ENCODE results near the gene LMOD1. TPM values are rescaled to one million over a fixed set of nuclear protein-coding genes. Genes with fewer than 3 reads are reported as not detected.
"Not testable (repeated sequence)": the region's sequence is repeated elsewhere in the genome, so short reads cannot be mapped to it uniquely, and the experiment has no call there.

The LMOD1 gene
- total RNA-seq, 1 donor from 2014 or later, result 0.25 TPM

DNA sequence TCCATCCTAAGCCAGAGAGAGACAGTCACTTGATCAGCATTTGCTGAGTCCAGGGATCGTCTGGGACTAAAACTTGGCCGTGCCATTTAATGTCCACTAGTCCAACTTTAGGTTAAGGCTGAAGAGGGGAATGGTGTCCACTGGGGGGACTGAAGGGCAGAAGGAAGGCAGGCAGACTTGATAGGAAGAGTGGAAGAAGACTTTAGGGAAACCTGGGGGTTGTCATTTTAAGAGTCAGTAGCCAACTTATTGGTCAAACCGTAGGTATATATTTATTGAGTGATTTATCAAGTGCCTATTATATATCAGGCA lies 1.3 kb upstream of the LMOD1 start:
- DNase-seq (ENCODE audit: low read depth), result no peak

GRCh38 chr1:201945863-201946223 lies 505 bp downstream of the LMOD1 start:
- DNase-seq (ENCODE audit: low read depth), result no peak

DNA sequence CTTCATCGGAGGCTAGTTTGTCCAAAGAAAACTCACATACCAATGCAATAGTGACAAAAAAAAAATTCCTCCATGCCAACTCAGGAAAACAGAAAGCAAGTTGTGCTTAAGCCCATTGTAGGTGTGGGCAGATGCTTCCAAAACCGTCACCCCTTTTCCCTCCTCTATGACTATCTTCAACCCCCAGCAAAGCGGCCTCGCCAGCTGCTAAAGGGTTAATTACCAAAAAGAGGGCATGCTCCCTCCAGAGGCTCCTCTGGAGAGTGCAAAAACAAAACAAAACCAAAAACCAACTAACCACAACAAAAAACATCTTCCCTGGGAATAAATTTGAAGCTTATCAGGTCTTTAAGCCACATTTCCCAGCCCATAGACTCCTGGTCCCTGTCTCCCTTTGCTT lies 1.2 kb downstream of the LMOD1 start:
- DNase-seq (ENCODE audit: low read depth), result no peak

DNA sequence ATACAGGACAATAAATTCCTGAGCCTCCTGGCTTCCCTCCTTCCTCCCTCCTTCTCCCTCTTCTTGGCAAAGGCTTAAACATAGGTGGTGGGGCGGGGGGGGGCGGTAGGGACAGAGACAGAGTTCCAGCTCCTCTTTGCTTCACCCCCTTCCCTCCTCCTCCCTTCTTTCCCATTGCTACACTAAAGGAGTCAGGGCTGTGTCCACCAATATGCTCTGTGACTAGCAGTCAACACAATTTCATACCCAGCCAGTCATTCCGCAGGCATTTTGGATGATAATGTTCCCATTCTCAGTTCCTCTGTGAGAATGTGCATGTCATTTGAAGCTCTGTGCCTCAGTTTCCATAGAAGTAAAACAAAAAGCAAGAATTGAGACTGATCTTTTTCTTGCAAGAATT lies 1.7 kb downstream of the LMOD1 start:
- DNase-seq (ENCODE audit: low read depth), result no peak

- no peak for DNase-seq (ENCODE audit: low read depth)
These were observed 2.3 kb downstream of the LMOD1 start for GRCh38 chr1:201944002-201944401.

DNA sequence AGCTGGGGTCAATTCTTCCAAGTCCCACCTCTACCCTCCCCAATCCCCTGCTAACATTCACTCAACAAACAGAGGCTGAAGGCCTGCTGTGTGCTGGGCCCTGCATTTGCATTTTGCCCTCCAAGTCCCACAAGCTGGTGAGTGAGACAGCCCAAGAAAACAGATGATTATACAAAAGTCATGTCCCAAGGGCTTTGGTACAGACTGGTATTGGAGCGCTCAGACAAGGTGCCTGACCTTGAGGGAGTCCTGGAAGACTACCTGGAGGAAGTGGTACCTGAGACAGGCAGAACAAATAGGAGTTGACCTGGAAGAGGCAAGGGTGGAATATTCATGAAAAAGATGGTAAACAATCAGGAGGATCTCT lies 4.2 kb downstream of the LMOD1 start:
- DNase-seq (ENCODE audit: low read depth), result no peak

DNA sequence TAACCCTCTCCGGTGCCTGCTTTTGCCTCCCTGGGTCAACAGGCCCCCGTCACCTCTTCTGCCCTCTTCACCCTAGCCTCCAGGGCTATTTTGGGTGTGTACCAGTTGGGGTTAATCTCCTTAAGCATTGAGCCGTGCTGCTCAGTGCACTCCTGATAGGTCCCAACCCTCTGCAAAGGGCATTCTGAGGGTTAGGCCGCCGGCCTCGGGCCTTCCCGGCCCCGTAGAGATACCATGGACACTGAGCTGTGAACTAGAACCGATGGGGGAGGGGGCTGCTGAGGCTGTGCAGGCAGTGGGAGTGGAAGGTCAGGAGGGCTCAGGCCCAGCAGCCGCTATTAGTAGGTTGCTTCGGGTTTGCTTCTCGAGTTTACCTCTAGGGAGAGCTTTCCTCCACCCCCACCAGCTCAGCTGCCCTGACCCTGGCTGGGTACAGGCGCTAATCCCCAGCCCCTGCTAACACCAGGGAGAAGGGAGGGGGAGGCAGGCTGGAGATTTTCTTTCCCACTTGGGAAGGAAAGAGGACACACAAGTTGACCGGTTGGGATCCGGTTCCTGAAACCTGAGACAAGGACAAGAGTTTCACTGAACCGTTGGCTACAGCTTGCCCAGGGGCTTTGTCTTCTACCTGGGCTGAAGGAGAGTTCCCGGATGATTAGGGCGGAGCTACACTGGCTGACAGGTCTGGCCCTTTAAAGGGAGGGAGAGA lies 4.8 kb downstream of the LMOD1 start:
- DNase-seq (ENCODE audit: low read depth), result peak; percentile 35

GRCh38 chr1:201940316-201940715 lies 6.0 kb downstream of the LMOD1 start:
- not testable (repeated sequence) for DNase-seq (ENCODE audit: low read depth)

- no peak for DNase-seq (ENCODE audit: low read depth)
These were observed 6.8 kb downstream of the LMOD1 start for GRCh38 chr1:201939574-201939973.

GRCh38 chr1:201939148-201939547 lies 7.2 kb downstream of the LMOD1 start:
- DNase-seq (ENCODE audit: low read depth), result no peak

- no peak for DNase-seq (ENCODE audit: low read depth)
These were observed 7.8 kb downstream of the LMOD1 start for GRCh38 chr1:201938440-201939035.

DNA sequence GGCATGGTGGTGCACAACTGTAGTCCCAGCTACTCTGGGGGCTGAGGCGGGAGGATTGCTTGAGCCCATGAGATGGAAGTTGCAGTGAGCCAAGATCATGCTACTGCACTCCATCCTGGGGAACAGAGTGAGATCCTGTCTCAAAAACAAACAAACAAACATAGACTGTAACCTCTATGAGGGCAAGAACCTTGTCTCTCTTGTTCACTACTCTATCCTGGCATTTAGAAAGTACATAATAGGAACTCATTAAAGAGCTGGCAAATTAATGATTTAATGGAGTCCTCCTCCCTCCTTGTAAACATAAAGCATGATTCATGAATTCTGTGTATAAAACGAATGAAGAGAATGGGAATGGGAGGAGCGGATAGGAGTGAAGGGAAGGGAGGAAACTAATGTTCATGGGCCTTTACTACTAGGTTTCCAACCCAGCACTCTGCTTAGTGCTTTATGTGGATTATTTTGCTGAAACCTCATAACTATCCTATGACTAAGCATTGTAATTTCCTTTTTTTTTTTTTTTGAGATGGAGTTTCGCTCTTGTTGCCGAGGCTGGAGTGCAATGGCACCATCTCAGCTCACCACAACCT lies 8.6 kb downstream of the LMOD1 start:
- peak; percentile 75 for DNase-seq (ENCODE audit: low read depth)

DNA sequence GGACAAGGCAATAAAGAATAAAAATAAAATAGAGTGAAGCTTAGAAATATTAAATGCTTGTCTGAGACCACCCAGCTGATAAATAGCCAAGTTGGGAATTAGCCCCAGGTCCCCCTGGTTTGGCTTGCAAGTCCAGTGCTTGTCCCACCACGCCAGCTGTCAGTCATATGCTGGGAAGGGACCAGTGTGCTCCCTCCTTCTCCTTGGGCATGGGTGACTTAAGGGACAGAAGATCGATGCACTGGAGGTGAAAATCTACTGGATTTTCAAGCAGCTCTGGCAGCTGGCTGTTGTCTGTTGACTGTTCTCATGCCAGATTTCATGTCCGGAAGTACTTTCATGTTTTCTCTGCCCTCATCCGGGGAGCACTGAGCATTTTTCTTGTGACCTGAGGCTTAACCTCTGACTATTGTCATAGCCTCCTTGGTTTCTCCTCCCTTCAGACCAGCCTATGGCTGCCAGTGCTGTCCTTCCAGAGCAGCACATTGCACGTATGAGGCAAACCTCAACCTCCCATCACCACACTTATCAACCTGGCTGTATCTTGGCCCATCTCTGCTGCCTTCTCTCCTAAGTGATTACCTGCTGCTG lies 12.4 kb downstream of the LMOD1 start:
- no peak for DNase-seq (ENCODE audit: low read depth)

DNA sequence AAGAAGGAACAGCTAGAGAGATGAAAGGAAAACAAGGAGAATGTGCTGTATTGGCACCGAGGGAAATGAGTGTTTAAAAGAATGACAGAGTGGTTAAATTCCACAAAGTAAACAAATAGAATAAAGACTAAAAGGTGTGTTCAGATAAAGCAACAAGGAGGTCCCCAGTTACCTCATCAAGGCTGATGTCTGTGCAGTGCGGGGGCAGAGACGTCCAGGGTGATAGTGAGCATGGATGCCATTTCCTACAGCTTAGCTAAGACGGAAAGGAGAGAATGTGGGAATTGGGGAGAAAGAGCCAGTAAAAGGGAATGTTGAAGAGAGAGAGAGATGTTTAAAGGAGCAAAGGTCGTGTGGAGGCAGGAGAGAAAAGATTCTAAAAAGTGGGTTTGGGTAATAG lies 15.5 kb downstream of the LMOD1 start:
- DNase-seq (ENCODE audit: low read depth), result no peak

DNA sequence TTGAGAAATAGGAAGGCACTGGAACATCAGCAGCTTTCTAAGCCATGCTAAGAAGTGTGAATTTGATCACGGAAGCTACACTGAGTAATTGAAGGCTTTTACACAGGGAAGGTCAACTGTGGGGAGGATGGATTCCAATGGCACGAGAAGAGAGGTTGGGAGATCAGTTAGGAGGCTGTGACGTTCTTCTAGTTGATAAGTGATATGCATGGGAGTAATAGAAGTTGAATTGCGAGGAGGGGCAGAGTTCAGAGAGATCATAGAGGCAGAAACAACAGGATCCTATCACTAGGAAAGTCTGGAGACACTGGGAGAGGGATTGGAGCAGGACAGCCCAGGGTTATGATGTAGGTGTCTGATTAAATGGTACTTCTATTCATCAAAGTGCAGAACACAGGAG lies 16.2 kb downstream of the LMOD1 start:
- DNase-seq (ENCODE audit: low read depth), result no peak

DNA sequence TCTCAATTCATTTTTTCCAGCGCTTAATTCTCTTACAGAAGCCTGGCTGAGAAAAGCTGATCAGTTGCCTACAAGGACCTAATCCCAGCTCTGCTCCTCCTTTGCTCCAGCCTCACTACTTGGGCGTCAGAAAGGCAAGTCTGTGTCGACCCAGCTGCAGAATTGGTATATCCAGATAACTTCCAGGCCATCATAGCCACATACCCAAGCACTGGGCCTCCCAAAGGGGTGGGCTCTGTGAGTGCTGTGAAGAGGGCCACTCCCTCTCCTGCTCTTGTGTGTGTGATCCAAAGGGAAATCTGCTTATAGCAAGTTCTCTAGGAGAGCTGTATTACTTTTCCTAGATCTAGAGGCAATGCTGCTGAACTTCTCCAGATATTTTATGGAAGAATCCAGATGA lies 18.1 kb downstream of the LMOD1 start:
- DNase-seq (ENCODE audit: low read depth), result no peak

GRCh38 chr1:201925981-201926645 lies 20.2 kb downstream of the LMOD1 start:
- no peak for DNase-seq (ENCODE audit: low read depth)

GRCh38 chr1:201925301-201925567 lies 21.1 kb downstream of the LMOD1 start:
- DNase-seq (ENCODE audit: low read depth), result no peak

- no peak for DNase-seq (ENCODE audit: low read depth)
These were observed 24.3 kb downstream of the LMOD1 start for GRCh38 chr1:201921952-201922558.

DNA sequence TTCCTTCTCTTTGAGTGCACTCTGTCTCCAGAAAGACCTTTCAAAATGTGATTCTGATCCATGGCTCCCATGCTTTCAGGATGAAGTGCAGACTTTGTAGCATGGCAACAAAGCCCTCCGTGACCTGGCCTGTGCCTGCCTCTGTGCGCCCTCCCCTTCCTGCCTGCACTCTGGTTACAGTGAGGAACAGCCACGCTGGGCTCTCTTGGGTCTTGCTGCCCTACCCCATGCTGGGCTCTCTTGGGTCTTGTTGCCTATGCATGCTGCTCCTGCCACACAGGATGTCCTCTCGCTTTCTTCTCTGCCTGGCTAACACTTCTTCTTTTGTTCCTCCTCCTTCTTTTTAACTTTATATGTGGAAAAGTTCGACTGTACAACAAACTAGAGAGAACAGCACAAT lies 28.0 kb downstream of the LMOD1 start:
- no peak for DNase-seq (ENCODE audit: low read depth)

- DNase-seq (ENCODE audit: low read depth), result peak; percentile 67
These were observed 28.9 kb downstream of the LMOD1 start for GRCh38 chr1:201917362-201918033.

- DNase-seq (ENCODE audit: low read depth), result peak; percentile 90
These were observed 29.6 kb downstream of the LMOD1 start for GRCh38 chr1:201916649-201917249.
